GM10248 (cell line): ENCODE measurements around the gene PDCD6IP.

Experiments
- CTCF ChIA-PET: fragments of 300-600 bp; sonication (Branson Sonifier 250); formaldehyde crosslinking; extraction: SDS; loops from one replicate; lab custom pipeline; 2021; ENCODE audit warnings: antibody characterized with exemption; lab: Yijun Ruan, JAX
- POLR2A ChIA-PET: fragments of 350-650 bp; sonication (Branson Sonifier 250); formaldehyde crosslinking; extraction: SDS; loops from one replicate; lab custom pipeline; 2020; ENCODE audit warnings: antibody characterized with exemption; lab: Yijun Ruan, JAX
- DNase-seq: peaks from one replicate; pipeline ENCODE4 v3.0.0; 2012; ENCODE audit errors: extremely low spot score
- TF ChIP-seq, protein P1 (sequence below): IDR thresholded peaks from 2 replicates; pipeline ENCODE4 v1.5.1; 2012; ENCODE audit warnings: mild to moderate bottlenecking, low read depth; ENCODE audit errors: extremely low read depth, missing control alignments, control extremely low read depth

Gene PDCD6IP

GRCh38 chr3:33792167-33792892 lies 6.1 kb upstream of the PDCD6IP start:
- DNase-seq, result no peak
- POLR2A ChIA-PET, result no interaction called here
- TF ChIP-seq, protein P1, sequence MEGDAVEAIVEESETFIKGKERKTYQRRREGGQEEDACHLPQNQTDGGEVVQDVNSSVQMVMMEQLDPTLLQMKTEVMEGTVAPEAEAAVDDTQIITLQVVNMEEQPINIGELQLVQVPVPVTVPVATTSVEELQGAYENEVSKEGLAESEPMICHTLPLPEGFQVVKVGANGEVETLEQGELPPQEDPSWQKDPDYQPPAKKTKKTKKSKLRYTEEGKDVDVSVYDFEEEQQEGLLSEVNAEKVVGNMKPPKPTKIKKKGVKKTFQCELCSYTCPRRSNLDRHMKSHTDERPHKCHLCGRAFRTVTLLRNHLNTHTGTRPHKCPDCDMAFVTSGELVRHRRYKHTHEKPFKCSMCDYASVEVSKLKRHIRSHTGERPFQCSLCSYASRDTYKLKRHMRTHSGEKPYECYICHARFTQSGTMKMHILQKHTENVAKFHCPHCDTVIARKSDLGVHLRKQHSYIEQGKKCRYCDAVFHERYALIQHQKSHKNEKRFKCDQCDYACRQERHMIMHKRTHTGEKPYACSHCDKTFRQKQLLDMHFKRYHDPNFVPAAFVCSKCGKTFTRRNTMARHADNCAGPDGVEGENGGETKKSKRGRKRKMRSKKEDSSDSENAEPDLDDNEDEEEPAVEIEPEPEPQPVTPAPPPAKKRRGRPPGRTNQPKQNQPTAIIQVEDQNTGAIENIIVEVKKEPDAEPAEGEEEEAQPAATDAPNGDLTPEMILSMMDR, result no peak
- CTCF ChIA-PET, result interaction anchor here (1.6 to 8.5 kb wide), 3 partner anchors 16 to 661 kb away, joined by 4 to 106 read pairs (median 7); no protein-coding TSS in a partner anchor

GRCh38 chr3:33795131-33795530 lies 3.3 kb upstream of the PDCD6IP start:
- ChIA-PET CTCF (interaction anchor here (0.8 to 1.5 kb wide), 4 partner anchors 8 to 158 kb away, joined by 3 to 8 read pairs (median 4); no protein-coding TSS in a partner anchor), POLR2A (no interaction called here)
- DNase-seq, result no peak
- TF ChIP-seq, protein P1, result no peak

- no peak for DNase-seq
- ChIA-PET POLR2A (no interaction called here), CTCF (interaction anchor here (0.8 to 2.2 kb wide), 7 partner anchors 9 to 159 kb away, joined by 3 to 8 read pairs (median 4); no protein-coding TSS in a partner anchor)
- TF ChIP-seq, protein P1, result no peak
Measured at GRCh38 chr3:33795856-33796536, 2.4 kb upstream of the PDCD6IP start.

DNA sequence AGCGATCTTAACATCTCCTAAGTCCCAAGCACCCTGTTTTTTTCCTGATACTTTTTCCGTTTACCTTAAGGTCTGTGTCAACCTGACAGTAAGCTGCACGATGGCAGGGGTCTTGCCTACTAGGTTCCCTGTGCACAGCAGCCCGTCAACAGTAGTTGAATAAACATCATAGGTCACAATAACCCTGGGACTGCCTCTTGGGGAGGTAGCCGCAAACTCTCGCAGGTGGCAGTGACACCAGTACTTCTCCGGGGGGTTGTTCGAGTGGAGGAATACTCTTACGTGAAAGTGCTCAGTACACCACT lies 365 bp upstream of the PDCD6IP start:
- no peak for DNase-seq
- TF ChIP-seq, protein P1, result no peak
- ChIA-PET POLR2A (interaction anchor here (0.6 to 1.0 kb wide), 3 partner anchors 23 to 497 kb away, joined by 3 to 4 read pairs (median 4); no protein-coding TSS in a partner anchor), CTCF (interaction anchor here (1.2 to 6.1 kb wide), 7 partner anchors 8 to 667 kb away, joined by 4 to 60 read pairs (median 6); no protein-coding TSS in a partner anchor)

DNA sequence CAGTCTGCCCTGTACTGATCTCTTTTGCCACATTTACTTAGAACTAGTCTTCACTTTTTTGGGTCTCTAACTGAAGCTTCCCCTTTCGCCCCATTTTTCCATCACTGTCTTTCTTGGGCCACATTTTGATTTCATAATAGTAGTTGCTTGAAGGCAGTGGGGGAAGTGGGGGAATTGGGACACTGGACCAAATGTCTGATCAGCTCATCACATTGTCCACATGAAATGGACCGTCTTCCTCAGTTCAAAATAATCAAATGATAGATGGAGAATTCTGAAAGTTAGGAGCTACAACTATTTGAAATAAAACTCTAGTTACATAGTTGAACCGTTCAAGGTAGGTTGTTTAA lies 747 bp downstream of the PDCD6IP start:
- no peak for DNase-seq
- ChIA-PET POLR2A (no interaction called here), CTCF (interaction anchor here (0.8 to 6.1 kb wide), 12 partner anchors 7 to 725 kb away, joined by 3 to 60 read pairs (median 4); no protein-coding TSS in a partner anchor)
- TF ChIP-seq, protein P1, result no peak

GRCh38 chr3:33803252-33803651 lies 4.8 kb downstream of the PDCD6IP start:
- ChIA-PET POLR2A (no interaction called here), CTCF (interaction anchor here (6.1 kb wide), 1 partner anchor 16 kb away, joined by 60 read pairs; no protein-coding TSS in a partner anchor)
- TF ChIP-seq, protein P1, result no peak
- DNase-seq, result no peak
